ENCODE results near the gene SFMBT1. TPM values are rescaled to one million over a fixed set of nuclear protein-coding genes. Genes with fewer than 3 reads are reported as not detected.
A peak's percentile ranks its signal among the peaks of the same experiment; 100 is the strongest.

The SFMBT1 gene
- polyA plus RNA-seq, 3 donors, result 0.61 to 2.7 (median 0.91) TPM

GRCh38 chr3:52893723-52894122 is 152.2 kb downstream of the SFMBT1 start:
- Mint-ChIP-seq H3K27ac (peak overlapping the region in 6 of 7 donors; percentile 82 to 97 (median 96)), H3K4me1 (peaks cover 73% of the 10 kb centered on the region), H3K9me3 (peaks cover 0 to 2% (median 0%) of the 10 kb centered on the region in 7 donors), H3K4me3 (no peak overlapping the region), H3K27me3 (ENCODE audit: low read depth in 3 of 3) (peaks cover 0 to 2% (median 1%) of the 10 kb centered on the region in 3 donors), H3K36me3 (peaks cover 20 to 36% of the 10 kb centered on the region in 2 donors)
- DNase-seq, result no peak
- Histone ChIP-seq H3K9me3 (replicated peaks in 1 of 2; ENCODE audit: control insufficient read depth in 1 of 2, insufficient read depth in 1 of 2, low read length in 2 of 2) (no peaks in the 10 kb centered on the region), H3K4me1 (ENCODE audit: control insufficient read depth in 1 of 2, insufficient read depth in 2 of 2, low read length in 2 of 2) (peaks cover 69 to 80% of the 10 kb centered on the region in 2 donors), H3K9ac (ENCODE audit: insufficient read depth, low read length, poor library complexity, severe bottlenecking) (no peak overlapping the region), H4K20me1 (ENCODE audit: insufficient read depth, low read length) (peaks cover 33% of the 10 kb centered on the region), H3K27ac (ENCODE audit: low read depth in 1 of 2, low read length in 2 of 2) (peak overlapping the region in 1 of 2 donors; percentile 91), H3K27me3 (ENCODE audit: control insufficient read depth in 2 of 2, insufficient read depth in 2 of 2, low read length in 2 of 2) (no peaks in the 10 kb centered on the region), H3K79me2 (ENCODE audit: insufficient read depth, low read length) (peaks cover 75% of the 10 kb centered on the region), H3K36me3 (replicated peaks in 1 of 2; ENCODE audit: control insufficient read depth in 1 of 2, insufficient read depth in 2 of 2, low read length in 2 of 2) (peaks cover 0 to 16% of the 10 kb centered on the region in 2 donors), H2AFZ (ENCODE audit: insufficient read depth, low read depth, low read length, poor library complexity, severe bottlenecking) (no peak overlapping the region), H3K4me3 (replicated peaks in 1 of 3; ENCODE audit: low read depth in 2 of 3, low read length in 3 of 3) (peak overlapping the region in 1 of 3 experiments; percentile 52), H3K4me2 (replicated peaks; ENCODE audit: extremely low read depth, low read length, poor library complexity, severe bottlenecking) (peak overlapping the region; percentile 58)
- WGBS (ENCODE audit: insufficient coverage), result 55% methylated on average over 2 of the region's 4 CpGs
- TF ChIP-seq, protein P1, sequence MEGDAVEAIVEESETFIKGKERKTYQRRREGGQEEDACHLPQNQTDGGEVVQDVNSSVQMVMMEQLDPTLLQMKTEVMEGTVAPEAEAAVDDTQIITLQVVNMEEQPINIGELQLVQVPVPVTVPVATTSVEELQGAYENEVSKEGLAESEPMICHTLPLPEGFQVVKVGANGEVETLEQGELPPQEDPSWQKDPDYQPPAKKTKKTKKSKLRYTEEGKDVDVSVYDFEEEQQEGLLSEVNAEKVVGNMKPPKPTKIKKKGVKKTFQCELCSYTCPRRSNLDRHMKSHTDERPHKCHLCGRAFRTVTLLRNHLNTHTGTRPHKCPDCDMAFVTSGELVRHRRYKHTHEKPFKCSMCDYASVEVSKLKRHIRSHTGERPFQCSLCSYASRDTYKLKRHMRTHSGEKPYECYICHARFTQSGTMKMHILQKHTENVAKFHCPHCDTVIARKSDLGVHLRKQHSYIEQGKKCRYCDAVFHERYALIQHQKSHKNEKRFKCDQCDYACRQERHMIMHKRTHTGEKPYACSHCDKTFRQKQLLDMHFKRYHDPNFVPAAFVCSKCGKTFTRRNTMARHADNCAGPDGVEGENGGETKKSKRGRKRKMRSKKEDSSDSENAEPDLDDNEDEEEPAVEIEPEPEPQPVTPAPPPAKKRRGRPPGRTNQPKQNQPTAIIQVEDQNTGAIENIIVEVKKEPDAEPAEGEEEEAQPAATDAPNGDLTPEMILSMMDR (IDR thresholded peaks at IDR 0.05), result no peak
- intact Hi-C loops (cut with micrococcal nuclease), result loop anchor here in 1 of 2 donors (10.0 kb wide), 1 partner anchor 361 kb away; the partner anchor contains the start of gene TKT

DNA sequence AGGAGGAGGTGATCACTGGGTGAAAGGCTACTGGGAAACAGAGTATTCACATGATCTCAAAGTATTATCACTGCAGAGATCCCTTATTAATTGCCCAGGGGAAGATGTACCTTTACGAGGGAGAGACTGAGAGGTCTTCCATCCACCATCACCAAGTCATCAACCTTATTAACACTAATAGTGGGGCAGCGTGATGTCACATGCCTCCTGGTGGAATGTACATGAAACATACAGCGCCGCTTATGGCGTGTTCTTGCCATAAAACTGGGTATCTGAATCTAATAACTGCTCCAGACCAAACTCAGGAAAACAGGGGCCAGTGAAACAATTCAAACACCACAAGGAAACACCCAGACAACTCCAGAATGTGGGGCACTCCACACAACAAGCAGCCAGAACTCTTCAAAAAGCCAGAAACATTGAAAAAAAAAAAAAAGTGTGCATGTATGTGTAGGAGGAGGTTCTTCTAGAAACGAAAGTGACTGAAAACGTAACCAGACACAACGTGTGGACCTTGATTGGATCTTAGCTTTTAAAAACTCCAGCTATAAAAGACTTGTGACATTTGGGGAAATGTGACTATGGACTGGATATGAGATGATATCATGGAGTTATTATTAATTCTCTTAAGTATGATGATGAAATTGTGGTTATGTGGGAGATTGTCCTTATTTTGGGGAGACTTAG is 153.1 kb downstream of the SFMBT1 start:
- Mint-ChIP-seq H3K27ac (peak overlapping the region; percentile 82 to 97 (median 95)), H3K9me3 (peaks cover 0 to 2% (median 0%) of the 10 kb centered on the region in 7 donors), H3K27me3 (ENCODE audit: low read depth in 3 of 3) (peaks cover 0 to 2% (median 0%) of the 10 kb centered on the region in 3 donors), H3K4me3 (peak overlapping the region in 1 of 2 donors; percentile 64), H3K36me3 (peaks cover 26 to 44% of the 10 kb centered on the region in 2 donors), H3K4me1 (peaks cover 69% of the 10 kb centered on the region)
- Histone ChIP-seq H3K27ac (ENCODE audit: low read depth in 1 of 2, low read length in 2 of 2) (peak overlapping the region; percentile 91), H3K9ac (ENCODE audit: insufficient read depth, low read length, poor library complexity, severe bottlenecking) (peak overlapping the region; percentile 27), H3K27me3 (ENCODE audit: control insufficient read depth in 2 of 2, insufficient read depth in 2 of 2, low read length in 2 of 2) (no peaks in the 10 kb centered on the region), H4K20me1 (ENCODE audit: insufficient read depth, low read length) (peaks cover 42% of the 10 kb centered on the region), H3K4me1 (ENCODE audit: control insufficient read depth in 1 of 2, insufficient read depth in 2 of 2, low read length in 2 of 2) (peaks cover 66 to 76% of the 10 kb centered on the region in 2 donors), H2AFZ (ENCODE audit: insufficient read depth, low read depth, low read length, poor library complexity, severe bottlenecking) (no peak overlapping the region), H3K9me3 (replicated peaks in 1 of 2; ENCODE audit: control insufficient read depth in 1 of 2, insufficient read depth in 1 of 2, low read length in 2 of 2) (no peaks in the 10 kb centered on the region), H3K4me3 (replicated peaks in 1 of 3; ENCODE audit: low read depth in 2 of 3, low read length in 3 of 3) (peak overlapping the region in 1 of 3 experiments; percentile 52), H3K36me3 (replicated peaks in 1 of 2; ENCODE audit: control insufficient read depth in 1 of 2, insufficient read depth in 2 of 2, low read length in 2 of 2) (peaks cover 3 to 16% of the 10 kb centered on the region in 2 donors), H3K79me2 (ENCODE audit: insufficient read depth, low read length) (peaks cover 85% of the 10 kb centered on the region), H3K4me2 (replicated peaks; ENCODE audit: extremely low read depth, low read length, poor library complexity, severe bottlenecking) (peak overlapping the region; percentile 58)
- TF ChIP-seq, protein P1 (IDR thresholded peaks at IDR 0.05), result peak; percentile 2
- intact Hi-C loops (cut with micrococcal nuclease), result loop anchor here in 1 of 2 donors (10.0 kb wide), 1 partner anchor 362 kb away; the partner anchor contains the start of gene TKT
- 46% methylated on average over 6 of the region's 8 CpGs for WGBS (ENCODE audit: insufficient coverage)
- peak; percentile 29 to 80 (median 60) for DNase-seq
